SKM-1 treated with dmso at 0.1 percent for 144 hours (cell line): ENCODE results near the gene GNG7.
"Not testable (repeated sequence)": the region's sequence is repeated elsewhere in the genome, so short reads cannot be mapped to it uniquely, and the experiment has no call there.

Experiments used
- DNase-seq: peaks from one replicate; lab custom pipeline; 2025; ENCODE audit not compliant: unreplicated experiment; lab: John Stamatoyannopoulos, UW

GNG7 gene

GRCh38 chr19:2556221-2557092 lies 146.0 kb downstream of the GNG7 start:
- no peak for DNase-seq

- DNase-seq, result no peak
Measured at GRCh38 chr19:2555422-2556220, 146.9 kb downstream of the GNG7 start.

- no peak for DNase-seq
Measured at GRCh38 chr19:2554856-2555255, 147.6 kb downstream of the GNG7 start.

GRCh38 chr19:2553510-2553909 lies 149.0 kb downstream of the GNG7 start:
- no peak for DNase-seq

GRCh38 chr19:2552859-2553258 lies 149.6 kb downstream of the GNG7 start:
- DNase-seq, result peak; percentile 95

GRCh38 chr19:2551864-2552185 lies 150.7 kb downstream of the GNG7 start:
- DNase-seq, result no peak

GRCh38 chr19:2551172-2551863 lies 151.2 kb downstream of the GNG7 start:
- no peak for DNase-seq

GRCh38 chr19:2550431-2551171 lies 151.9 kb downstream of the GNG7 start:
- no peak for DNase-seq

GRCh38 chr19:2549701-2550191 lies 152.7 kb downstream of the GNG7 start:
- peak; percentile 91 for DNase-seq

GRCh38 chr19:2548966-2549365 lies 153.5 kb downstream of the GNG7 start:
- no peak for DNase-seq

- DNase-seq, result no peak
Measured at GRCh38 chr19:2547721-2548120, 154.8 kb downstream of the GNG7 start.

GRCh38 chr19:2547033-2547680 lies 155.3 kb downstream of the GNG7 start:
- DNase-seq, result no peak

GRCh38 chr19:2546128-2547032 lies 156.1 kb downstream of the GNG7 start:
- peak; percentile 58 for DNase-seq

- not testable (repeated sequence) for DNase-seq
Measured at GRCh38 chr19:2545416-2546127, 156.9 kb downstream of the GNG7 start.

- no peak for DNase-seq
Measured at GRCh38 chr19:2544576-2545415, 157.7 kb downstream of the GNG7 start.

- peak; percentile 28 for DNase-seq
Measured at GRCh38 chr19:2543463-2544442, 158.7 kb downstream of the GNG7 start.

- DNase-seq, result not testable (repeated sequence)
Measured at GRCh38 chr19:2543072-2543462, 159.4 kb downstream of the GNG7 start.
